Left lobe of liver (tissue), 2 donors: ENCODE data around the gene RYR2. TPM values are rescaled to one million over a fixed set of nuclear protein-coding genes. Genes with fewer than 3 reads are reported as not detected.

ENCODE experiments used
- ATAC-seq: fragments of 200-7000 bp; cut with Tn5 transposase; one replicate; pipeline ENCODE4 v1.9.1; 2020; ENCODE audit warnings: mild to moderate bottlenecking, moderate library complexity
- DNase-seq: peaks from one replicate; pipeline ENCODE4 v3.0.0-alpha.2; 2020; ENCODE audit warnings: low spot score
- total RNA-seq: library from RNA; stranded (reverse); gene quantifications from one replicate; pipeline ENCODE4 v1.2.1, GENCODE V29; 2021
- donor health status: DM: no; HTN: no; CAD: no; lungs with moderate emphysema.
- donor health status: DM: no; HTN: yes; CAD: no.

Gene RYR2
- total RNA-seq, 1 donor from 2014 or later: 0.03 TPM

DNA sequence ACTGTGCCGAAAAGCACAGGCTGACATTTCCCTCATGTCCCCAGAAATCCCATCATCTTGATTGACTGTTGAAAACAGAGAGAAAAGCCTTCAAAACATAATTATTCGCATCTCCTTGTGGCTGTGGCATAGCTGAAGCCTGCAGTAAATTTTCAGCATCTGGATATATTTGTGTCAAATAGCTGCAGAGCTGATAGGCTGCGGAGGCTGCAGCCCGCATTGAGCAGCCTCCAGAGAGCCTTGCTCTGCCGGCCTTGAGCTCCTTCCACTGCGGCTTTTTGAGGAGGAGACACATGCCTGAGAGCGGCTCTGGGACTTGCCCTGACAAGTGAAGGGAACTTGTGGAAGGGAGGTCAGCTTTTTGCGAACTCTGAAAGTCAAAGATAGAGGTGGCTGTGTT is 144.7 kb downstream of the RYR2 start:
- DNase-seq (no peak), ATAC-seq (no peak)

DNA sequence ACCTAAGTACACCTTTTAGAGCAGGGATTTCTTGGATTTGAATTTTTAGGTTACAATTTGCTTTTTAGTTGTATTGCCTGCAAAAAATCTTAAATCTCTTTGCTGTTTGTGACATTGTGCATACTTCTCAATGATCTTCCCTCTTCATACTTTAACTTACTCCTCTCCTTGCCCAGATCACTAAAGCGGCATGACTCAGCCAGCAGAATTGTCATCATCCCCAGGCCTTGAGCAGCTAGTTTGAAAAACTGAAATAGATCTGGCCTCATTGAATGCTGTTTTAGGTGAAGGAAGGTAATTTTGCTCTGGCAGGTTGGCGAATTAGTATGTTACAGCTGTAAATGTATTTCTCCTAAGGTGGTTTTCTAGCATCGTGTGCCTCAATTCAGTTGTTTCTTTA is 145.9 kb downstream of the RYR2 start:
- DNase-seq (no peak), ATAC-seq (no peak)

- DNase-seq (no peak), ATAC-seq (no peak)
These were observed 149.4 kb downstream of the RYR2 start for GRCh38 chr1:237191403-237191802.

DNA sequence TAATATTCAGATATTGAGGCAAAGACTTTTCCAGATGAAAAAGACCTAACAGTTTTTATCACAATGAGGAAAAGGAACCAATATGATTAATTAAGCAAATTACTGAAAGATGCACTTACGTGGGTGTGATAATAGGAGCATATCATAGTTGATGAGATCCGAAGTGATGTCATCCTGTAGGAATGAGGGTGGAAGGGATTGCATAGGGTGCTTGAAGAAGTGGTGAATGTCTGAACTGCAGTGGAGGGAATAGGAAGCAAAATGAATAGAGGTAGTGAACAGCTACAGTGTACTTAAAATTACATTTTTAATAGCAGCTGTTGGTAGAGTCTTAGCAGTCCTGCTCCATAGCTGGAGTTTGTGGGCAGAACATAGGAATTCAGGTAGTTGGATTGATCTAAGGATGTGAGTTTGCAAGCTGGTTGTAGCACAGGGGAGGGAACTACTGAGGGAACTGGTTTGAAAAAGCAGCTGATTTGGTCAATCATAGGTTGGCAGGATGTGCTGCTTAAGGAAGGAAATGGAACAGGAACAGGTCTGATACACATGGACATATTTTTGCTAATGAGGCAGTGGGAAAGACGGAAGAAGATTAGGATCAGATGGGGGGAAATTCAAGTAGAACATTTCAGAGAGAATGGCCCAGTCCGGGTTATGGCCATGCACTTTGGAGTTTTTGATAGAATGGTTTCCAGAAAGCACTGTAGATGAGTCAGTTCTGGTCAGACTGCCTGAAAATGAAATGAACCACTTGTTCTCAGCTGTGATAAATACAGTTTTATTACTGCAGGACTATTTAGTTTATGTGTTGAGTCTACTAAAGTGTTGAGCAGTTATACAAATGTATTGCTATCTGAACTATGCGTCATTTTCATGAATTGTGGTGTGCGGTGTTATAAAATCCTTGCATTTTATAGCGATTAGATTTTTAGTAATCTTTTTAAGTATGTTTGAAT is 155.8 kb downstream of the RYR2 start:
- DNase-seq (no peak), ATAC-seq (no peak)

- no peak for ATAC-seq
These were observed 157.0 kb downstream of the RYR2 start for GRCh38 chr1:237199026-237199425.

DNA sequence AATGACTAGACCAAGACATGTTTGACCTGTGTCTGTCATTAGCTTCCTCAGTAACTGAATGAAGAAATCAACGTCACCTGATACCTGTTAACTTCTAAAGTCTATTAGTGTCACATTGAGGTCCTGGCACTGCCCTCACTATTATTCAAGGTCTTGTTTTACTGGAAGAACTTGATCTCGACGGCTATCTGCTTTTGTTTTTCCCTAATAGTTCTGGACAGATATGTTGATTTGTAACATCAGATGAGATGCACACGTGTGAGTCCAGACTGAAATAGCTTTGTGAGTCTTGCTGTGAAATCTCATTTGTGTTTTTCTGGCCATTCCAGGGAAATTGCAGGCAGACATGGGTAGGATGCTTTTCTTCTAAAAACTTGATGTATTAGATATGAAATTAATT is 159.2 kb downstream of the RYR2 start:
- ATAC-seq (no peak), DNase-seq (no peak)

More at GRCh38 chr1:237199026-237199425, 157.0 kb downstream of the RYR2 start:
- DNase-seq: no peak

DNA sequence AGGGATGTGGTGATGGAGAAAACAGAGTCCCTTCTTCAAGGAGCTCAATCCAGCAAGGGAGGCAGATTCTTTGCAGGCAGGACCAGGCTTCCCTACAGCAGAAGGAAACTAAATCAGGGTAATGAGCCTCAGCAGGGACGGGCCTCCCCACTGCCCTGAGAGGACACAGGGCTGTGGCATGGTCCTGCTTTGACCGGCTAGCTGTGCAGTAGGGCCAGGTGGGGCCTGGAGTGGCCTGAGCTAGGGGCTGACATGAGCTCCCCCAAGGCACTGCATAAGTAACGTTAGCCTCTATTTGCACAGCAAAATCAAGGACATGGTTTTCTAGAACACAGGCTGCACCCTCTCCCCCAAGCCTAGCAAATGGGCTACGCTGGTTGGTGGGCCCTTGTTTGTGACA is 162.9 kb downstream of the RYR2 start:
- ATAC-seq (no peak), DNase-seq (no peak)

- no peak for DNase-seq
These were observed 163.5 kb downstream of the RYR2 start for GRCh38 chr1:237205400-237206064.

DNA sequence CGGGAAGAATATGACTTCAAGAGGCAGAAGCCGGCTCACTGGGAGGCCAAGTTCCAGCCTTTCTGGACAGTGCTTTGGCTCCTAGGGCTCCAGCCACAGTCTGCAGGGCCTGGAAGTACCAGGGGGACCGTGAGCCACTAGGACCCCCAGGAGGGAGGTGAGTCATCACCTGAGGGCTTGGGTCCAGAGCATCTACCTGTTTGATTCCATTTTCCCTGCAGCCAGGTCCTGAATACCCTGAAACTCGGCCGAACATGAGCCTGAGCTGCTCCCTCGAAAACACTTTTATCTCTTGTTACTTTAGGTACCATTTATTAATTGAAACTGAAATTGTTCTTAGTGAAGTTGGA is 164.1 kb downstream of the RYR2 start:
- ATAC-seq: no peak

More at GRCh38 chr1:237205400-237206064, 163.5 kb downstream of the RYR2 start:
- ATAC-seq: no peak

GRCh38 chr1:237211031-237211430 is 169.0 kb downstream of the RYR2 start:
- no peak for ATAC-seq
- DNase-seq: no peak

More for the DNA sequence above, 164.1 kb downstream of the RYR2 start:
- no peak for DNase-seq

DNA sequence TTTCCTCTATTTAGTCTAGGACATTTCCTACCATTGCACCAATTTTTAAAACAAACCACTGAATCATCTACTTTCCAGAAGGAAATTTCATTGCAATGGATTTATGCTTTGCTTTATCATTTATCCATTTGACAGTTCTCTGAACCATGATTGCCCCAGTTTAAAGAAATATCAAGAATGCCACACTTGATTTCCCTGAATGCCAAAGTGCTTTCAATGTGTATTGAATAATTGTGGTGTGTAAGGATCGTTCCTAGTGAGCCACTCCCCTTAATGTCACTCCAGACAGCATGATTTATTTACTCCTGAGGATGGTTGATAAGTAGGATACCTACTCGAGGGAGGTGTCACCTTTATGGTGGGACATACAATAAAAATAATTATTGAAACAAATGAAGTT is 169.6 kb downstream of the RYR2 start:
- DNase-seq: no peak
- no peak for ATAC-seq

DNA sequence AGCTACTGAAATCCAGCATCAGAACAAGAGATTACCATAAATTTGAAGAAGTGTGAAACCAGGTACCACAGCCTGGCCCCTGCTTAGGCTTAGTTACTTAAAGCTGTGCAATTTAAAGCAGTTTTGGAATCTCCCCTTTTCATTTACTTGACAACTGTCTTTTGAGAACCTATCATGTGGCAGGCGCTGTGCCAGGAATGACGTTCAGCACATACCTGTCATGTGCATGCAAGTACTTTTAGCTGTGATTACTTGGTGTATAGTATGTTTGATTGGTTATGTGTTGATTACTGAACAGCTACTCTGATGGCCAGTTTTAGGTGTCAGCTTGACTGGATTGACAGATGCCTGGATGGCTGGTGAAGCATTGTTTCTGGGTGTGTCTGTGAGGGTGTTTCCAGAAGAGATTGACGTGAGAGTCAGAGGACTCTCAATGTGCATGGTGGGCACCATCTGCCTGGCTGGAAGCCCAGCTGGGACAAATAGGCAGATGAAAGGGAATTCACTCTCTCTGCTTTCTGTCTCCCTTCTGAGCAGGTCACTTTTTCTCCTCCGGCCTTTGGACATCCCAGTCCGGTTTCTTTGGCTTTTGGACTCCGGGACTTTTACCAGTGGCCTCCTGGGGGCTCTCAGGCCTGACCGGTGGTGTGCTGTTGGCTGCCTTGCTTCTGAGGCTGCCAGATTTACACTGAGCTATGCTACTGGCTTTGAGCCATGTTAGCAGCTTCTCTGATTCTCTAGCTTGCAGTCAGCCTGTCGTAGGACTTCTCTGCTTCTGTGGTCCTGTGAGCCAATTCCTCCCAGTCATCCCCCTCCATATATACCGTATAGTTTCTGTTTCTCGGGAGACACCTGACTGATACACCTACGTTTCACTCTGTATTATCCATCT is 178.0 kb downstream of the RYR2 start:
- no peak for DNase-seq

GRCh38 chr1:237223419-237223818 is 181.4 kb downstream of the RYR2 start:
- DNase-seq (no peak), ATAC-seq (no peak)

More for the DNA sequence above, 178.0 kb downstream of the RYR2 start:
- no peak for ATAC-seq

GRCh38 chr1:237226177-237226944 is 184.4 kb downstream of the RYR2 start:
- DNase-seq: no peak
- no peak for ATAC-seq

DNA sequence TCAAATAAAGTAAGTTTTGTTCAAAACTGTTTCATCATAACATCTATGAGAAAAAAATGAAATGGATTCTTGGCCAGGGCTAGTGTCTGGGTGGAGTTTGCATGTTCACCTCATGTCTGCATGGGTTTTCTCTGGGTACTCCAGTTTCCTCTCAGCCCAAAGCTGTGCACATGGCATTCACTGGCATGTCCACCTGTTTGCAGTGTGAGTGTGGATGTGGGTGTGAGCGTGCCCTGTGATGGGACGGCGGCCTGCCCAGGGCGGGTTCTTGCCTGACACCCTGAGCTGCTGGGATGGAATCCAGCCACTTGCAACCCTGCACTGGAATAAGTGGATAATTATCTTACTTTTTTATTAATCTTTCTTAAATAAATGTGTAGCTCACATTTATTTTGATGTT is 185.5 kb downstream of the RYR2 start:
- no peak for DNase-seq
- ATAC-seq: no peak

GRCh38 chr1:237228421-237228820 is 186.4 kb downstream of the RYR2 start:
- ATAC-seq (no peak), DNase-seq (no peak)

DNA sequence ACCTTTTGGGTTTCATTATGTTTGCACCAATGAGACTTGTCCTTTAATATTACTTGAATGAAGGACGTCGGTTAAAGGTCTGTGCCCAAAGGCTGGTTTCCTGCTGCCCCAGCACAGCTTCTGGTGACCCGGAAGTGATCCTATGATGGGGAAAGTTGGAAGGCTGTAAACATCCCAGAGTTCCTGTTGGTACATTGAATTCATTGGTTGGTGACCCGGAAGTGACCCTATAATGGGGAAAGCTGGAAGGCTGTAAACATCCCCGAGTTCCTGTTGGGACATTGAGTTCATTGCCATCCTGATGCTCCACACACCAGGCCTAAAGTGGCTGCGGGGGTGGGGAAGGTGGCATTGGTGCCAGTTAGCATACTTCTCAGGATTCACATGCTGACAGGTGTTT is 187.3 kb downstream of the RYR2 start:
- no peak for DNase-seq
- no peak for ATAC-seq

GRCh38 chr1:237232501-237232900 is 190.5 kb downstream of the RYR2 start:
- DNase-seq: no peak
- ATAC-seq: no peak

- DNase-seq (no peak), ATAC-seq (no peak)
These were observed 193.1 kb downstream of the RYR2 start for GRCh38 chr1:237235091-237235490.

GRCh38 chr1:237237721-237238120 is 195.7 kb downstream of the RYR2 start:
- DNase-seq (no peak), ATAC-seq (no peak)
